ENCODE results near the gene FAU. TPM values are rescaled to one million over a fixed set of nuclear protein-coding genes. Genes with fewer than 3 reads are reported as not detected.

FAU gene
- total and polyA plus RNA-seq, 2 of the 13 experiments (the other 11 are each of a cell fraction or from before 2014, with no cell fraction given) = 374 to 869 TPM

DNA sequence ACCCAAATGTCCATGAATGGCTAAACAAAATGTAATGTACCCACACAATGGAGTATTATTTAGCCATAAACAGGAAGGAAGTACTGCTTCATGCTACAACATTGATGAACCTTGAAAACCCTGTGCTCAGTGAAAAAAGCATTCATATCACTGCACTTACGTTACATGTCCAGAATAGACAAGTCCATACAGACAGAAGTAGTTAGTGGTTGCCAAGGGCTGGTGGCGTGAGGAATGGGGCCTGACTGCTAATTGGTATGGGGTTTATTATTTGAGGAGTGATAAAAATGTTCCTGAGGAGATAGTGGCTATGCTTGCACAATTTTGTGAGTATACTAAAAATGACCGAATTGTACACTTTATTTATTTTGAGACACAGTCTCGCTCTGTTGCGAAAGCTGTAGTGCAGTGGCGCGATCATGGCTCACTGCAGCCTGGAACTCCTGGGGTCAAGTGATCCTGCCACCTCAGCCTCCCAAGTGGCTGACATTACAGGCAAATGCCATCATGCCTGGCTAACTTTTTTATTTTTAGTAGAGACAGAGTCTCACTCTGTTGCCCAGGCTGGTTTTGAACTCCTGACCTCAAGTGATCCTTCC, 20.1 kb upstream of the FAU start (continued):
- TF ChIP-seq, protein P1, sequence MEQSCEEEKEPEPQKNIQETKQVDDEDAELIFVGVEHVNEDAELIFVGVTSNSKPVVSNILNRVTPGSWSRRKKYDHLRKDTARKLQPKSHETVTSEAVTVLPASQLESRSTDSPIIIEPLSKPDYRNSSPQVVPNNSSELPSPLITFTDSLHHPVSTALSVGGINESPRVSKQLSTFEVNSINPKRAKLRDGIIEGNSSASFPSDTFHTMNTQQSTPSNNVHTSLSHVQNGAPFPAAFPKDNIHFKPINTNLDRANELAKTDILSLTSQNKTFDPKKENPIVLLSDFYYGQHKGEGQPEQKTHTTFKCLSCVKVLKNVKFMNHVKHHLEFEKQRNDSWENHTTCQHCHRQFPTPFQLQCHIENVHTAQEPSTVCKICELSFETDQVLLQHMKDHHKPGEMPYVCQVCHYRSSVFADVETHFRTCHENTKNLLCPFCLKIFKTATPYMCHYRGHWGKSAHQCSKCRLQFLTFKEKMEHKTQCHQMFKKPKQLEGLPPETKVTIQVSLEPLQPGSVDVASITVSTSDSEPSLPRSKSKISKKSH (CRISPR knock-in tag; IDR thresholded peaks at IDR 0.05; ENCODE audit: borderline replicate concordance) = no peak
- no peak for TF ChIP-seq MEIS2 (CRISPR knock-in tag; IDR thresholded peaks at IDR 0.05)
- no peak for TF ChIP-seq HMGA1 (CRISPR knock-in tag; conservative IDR thresholded peaks at IDR 0.05)
- TF ChIP-seq SNAPC2 (CRISPR knock-in tag; IDR thresholded peaks at IDR 0.05) = no peak
- no peak for TF ChIP-seq EED (CRISPR knock-in tag; IDR thresholded peaks at IDR 0.05)
- TF ChIP-seq, protein P2, sequence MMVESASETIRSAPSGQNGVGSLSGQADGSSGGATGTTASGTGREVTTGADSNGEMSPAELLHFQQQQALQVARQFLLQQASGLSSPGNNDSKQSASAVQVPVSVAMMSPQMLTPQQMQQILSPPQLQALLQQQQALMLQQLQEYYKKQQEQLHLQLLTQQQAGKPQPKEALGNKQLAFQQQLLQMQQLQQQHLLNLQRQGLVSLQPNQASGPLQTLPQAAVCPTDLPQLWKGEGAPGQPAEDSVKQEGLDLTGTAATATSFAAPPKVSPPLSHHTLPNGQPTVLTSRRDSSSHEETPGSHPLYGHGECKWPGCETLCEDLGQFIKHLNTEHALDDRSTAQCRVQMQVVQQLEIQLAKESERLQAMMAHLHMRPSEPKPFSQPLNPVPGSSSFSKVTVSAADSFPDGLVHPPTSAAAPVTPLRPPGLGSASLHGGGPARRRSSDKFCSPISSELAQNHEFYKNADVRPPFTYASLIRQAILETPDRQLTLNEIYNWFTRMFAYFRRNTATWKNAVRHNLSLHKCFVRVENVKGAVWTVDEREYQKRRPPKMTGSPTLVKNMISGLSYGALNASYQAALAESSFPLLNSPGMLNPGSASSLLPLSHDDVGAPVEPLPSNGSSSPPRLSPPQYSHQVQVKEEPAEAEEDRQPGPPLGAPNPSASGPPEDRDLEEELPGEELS (CRISPR knock-in tag; IDR thresholded peaks at IDR 0.05) = peak; percentile 33; the same call in 1 of the 2 replicates
- no peak for TF ChIP-seq GTF3A (CRISPR knock-in tag; conservative IDR thresholded peaks at IDR 0.05)
- no peak for TF ChIP-seq ZNF670 (CRISPR knock-in tag; IDR thresholded peaks at IDR 0.05; ENCODE audit: borderline replicate concordance)

DNA sequence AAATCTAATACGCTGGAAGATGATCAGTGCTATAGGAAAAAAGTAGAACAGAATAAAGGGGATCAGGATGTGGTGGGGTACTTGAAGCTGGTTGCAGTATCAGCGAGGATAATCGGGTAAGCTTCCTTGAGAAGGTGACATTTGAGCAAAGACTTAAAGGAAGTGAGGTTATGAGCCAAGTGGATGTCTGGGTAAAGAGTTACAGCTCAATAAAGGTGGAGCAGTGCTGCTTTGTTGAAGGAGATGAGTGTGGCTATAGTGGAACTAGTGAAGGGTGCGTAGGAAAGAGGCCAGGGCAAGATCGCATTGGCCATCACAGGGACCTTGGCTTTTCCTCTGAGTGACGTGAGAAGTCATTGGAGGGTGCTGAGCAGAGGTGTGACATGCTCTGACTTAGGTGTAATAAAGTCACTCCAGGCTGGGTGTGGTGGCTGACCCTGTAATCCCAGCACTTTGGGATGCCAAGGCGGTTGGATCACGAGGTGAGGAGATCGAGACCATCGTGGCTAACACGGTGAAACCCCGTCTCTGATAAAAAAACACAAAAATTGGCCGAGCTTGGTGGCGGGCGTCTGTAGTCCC, 14.7 kb upstream of the FAU start:
- no peak overlapping the region for H3K4me2 ChIP-seq (ENCODE audit: low read depth, low read length)
- no TSS peak for BruUV-seq (replicated peaks)
- ChIA-PET CTCF (ENCODE audit: low intra/inter-chr PET ratio, low total read pairs) (no interaction called here), POLR2A (interaction anchor here (1.1 to 5.1 kb wide), 5 partner anchors 11 to 44 kb away, joined by 5 to 105 read pairs (median 85); partner anchors contain the start of genes CAPN1, FAU, MRPL49 and SPDYC)
- no peak overlapping the region for H3K27ac ChIP-seq (ENCODE audit: extremely low read length, insufficient read depth, low read length)
- no peak overlapping the region for H3K4me3 ChIP-seq (replicated peaks in 1 of 3; ENCODE audit: insufficient read depth in 1 of 3, low read depth in 2 of 3, low read length in 3 of 3)
- no peak overlapping the region for H3K9ac ChIP-seq (ENCODE audit: insufficient read depth, low read depth, low read length)
- no peaks in the 10 kb centered on the region for H3K9me3 ChIP-seq (ENCODE audit: low read length)
- intact Hi-C loops (cut with micrococcal nuclease; ENCODE audit: unreplicated experiment) = no loop called here
- in situ Hi-C loops (cut with HindIII; ENCODE audit: extremely low pct_ligation_motif_present, low pct_unique_long_range_greater_than_20kb) = no loop called here
- H3K79me2 ChIP-seq (ENCODE audit: insufficient read depth, low read length) = peaks cover 24% of the 10 kb centered on the region
- ATAC-seq = no peak
- H2AFZ ChIP-seq (ENCODE audit: low read length) = no peak overlapping the region
- FAIRE-seq = no peak
- 94% methylated on average over 15 of the region's 15 CpGs for WGBS (ENCODE audit: low lambda C conversion rate)
- no peaks in the 10 kb centered on the region; a peak in 1 of 5 replicates for H3K27me3 ChIP-seq (ENCODE audit: control insufficient read depth in 1 of 2, insufficient read depth in 2 of 2, low read length in 2 of 2)
- DNase-seq (ENCODE audit: low spot score) = no peak
- H3K4me1 ChIP-seq (ENCODE audit: insufficient read depth, low read length) = peaks cover 38% of the 10 kb centered on the region
- peaks cover 13% of the 10 kb centered on the region for H4K20me1 ChIP-seq (ENCODE audit: insufficient read depth, low read length)
- peaks cover 5 to 15% of the 10 kb centered on the region in 2 experiments; a peak in 4 of 5 replicates for H3K36me3 ChIP-seq (replicated peaks in 1 of 2; ENCODE audit: control insufficient read depth in 1 of 2, insufficient read depth in 2 of 2, low read length in 2 of 2)
- TF ChIP-seq ETV5 (CRISPR knock-in tag; IDR thresholded peaks at IDR 0.05; ENCODE audit: borderline replicate concordance) (no peak), ZNF570 (CRISPR knock-in tag; IDR thresholded peaks at IDR 0.05; ENCODE audit: borderline replicate concordance) (no peak), SOX5 (CRISPR knock-in tag; IDR thresholded peaks at IDR 0.05; ENCODE audit: borderline replicate concordance) (no peak), ZNF563 (CRISPR knock-in tag; IDR thresholded peaks at IDR 0.05) (no peak), RBM39 (IDR thresholded peaks at IDR 0.05; ENCODE audit: low read depth, low read length, poor library complexity, severe bottlenecking) (no peak), SMAD1 (CRISPR knock-in tag; IDR thresholded peaks at IDR 0.05; ENCODE audit: borderline replicate concordance, low read depth) (no peak), HOXA5 (CRISPR knock-in tag; IDR thresholded peaks at IDR 0.05) (no peak)
- TF ChIP-seq, protein P3, sequence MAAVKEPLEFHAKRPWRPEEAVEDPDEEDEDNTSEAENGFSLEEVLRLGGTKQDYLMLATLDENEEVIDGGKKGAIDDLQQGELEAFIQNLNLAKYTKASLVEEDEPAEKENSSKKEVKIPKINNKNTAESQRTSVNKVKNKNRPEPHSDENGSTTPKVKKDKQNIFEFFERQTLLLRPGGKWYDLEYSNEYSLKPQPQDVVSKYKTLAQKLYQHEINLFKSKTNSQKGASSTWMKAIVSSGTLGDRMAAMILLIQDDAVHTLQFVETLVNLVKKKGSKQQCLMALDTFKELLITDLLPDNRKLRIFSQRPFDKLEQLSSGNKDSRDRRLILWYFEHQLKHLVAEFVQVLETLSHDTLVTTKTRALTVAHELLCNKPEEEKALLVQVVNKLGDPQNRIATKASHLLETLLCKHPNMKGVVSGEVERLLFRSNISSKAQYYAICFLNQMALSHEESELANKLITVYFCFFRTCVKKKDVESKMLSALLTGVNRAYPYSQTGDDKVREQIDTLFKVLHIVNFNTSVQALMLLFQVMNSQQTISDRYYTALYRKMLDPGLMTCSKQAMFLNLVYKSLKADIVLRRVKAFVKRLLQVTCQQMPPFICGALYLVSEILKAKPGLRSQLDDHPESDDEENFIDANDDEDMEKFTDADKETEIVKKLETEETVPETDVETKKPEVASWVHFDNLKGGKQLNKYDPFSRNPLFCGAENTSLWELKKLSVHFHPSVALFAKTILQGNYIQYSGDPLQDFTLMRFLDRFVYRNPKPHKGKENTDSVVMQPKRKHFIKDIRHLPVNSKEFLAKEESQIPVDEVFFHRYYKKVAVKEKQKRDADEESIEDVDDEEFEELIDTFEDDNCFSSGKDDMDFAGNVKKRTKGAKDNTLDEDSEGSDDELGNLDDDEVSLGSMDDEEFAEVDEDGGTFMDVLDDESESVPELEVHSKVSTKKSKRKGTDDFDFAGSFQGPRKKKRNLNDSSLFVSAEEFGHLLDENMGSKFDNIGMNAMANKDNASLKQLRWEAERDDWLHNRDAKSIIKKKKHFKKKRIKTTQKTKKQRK (IDR thresholded peaks at IDR 0.05; ENCODE audit: low read length) = no peak

All from HepG2 (cell line).